ENCODE measurements around the gene SLC2A11.
"Not testable (repeated sequence)": the region's sequence is repeated elsewhere in the genome, so short reads cannot be mapped to it uniquely, and the experiment has no call there.

Gene SLC2A11

DNA sequence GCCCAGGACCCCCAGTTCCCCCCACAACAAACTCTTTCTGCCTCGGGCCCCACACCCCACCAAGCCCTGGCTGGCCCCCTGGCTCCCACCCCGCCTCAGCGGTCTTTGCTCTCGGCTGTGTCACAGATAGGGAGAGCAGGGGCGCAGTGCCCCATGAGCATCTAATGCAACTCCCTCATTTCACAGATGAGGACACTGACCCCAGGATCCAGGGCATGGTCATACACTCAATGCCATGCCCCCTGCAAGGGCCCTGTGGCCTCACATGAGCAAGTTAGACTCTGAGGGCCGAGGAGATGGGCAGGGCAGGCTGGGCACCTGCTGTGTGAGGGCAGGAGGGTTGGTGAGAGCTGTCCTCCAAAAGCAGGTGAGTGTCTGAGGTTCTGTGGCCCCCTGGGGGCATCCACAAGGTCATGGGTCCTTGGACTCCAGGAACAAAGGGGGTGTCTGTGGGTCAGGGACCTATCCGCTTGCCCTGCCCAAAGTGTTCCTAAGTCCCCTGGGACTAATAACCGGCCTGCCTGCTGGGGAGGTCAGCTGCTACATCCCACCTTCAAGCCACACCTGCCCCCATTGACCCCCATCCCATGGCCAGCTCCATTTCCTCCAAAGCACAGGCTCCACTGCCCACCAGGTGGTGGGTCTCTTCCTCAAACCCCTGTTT, 39.0 kb downstream of the SLC2A11 start:
- Histone ChIP-seq H3K4me1 (ENCODE audit: control insufficient read depth, insufficient read depth, low read length) (peaks cover 7% of the 10 kb centered on the region), H3K27ac (ENCODE audit: insufficient read depth, low read depth, low read length, poor library complexity, severe bottlenecking) (no peak overlapping the region)
- 84 to 91% methylated on average over 8 of the region's 8 CpGs for WGBS, 2 experiments

DNA sequence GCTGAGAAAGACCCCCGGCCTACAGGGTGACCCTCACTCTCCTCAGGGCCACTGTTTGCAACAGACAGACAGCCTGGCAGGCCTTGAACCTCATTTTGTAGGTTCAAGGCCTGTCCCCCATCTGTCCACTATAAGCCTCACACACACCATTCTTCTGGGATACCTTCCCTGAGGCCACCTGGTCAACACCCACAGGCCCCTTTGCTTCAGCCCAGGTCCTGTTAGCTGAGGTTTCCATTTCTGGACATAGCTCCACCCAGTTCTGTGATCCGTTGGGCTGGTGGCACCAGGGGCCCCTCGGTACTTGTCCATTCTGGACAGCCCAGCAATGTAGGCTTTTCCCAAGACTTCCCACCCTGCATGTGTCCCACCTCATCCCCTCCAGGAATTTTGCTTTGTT, 39.6 kb downstream of the SLC2A11 start:
- peaks cover 7% of the 10 kb centered on the region for H3K4me1 ChIP-seq (ENCODE audit: control insufficient read depth, insufficient read depth, low read length)
- H3K36me3 ChIP-seq (ENCODE audit: control insufficient read depth, insufficient read depth, low read length) = peaks cover 17% of the 10 kb centered on the region
- H3K27me3 ChIP-seq (ENCODE audit: control insufficient read depth, insufficient read depth, low read length, poor library complexity, severe bottlenecking) = no peaks in the 10 kb centered on the region
- 94 to 96% methylated on average over 3 of the region's 3 CpGs for WGBS, 2 experiments
- H3K27ac ChIP-seq (ENCODE audit: insufficient read depth, low read depth, low read length, poor library complexity, severe bottlenecking) = no peak overlapping the region
- H3K9me3 ChIP-seq (ENCODE audit: control insufficient read depth, low read length) = no peaks in the 10 kb centered on the region
- H3K4me3 ChIP-seq (ENCODE audit: insufficient read depth, low read depth, low read length) = no peak overlapping the region

More for the DNA sequence above, 39.0 kb downstream of the SLC2A11 start:
- no peaks in the 10 kb centered on the region for H3K27me3 ChIP-seq (ENCODE audit: control insufficient read depth, insufficient read depth, low read length, poor library complexity, severe bottlenecking)
- H3K36me3 ChIP-seq (ENCODE audit: control insufficient read depth, insufficient read depth, low read length) = peaks cover 17% of the 10 kb centered on the region
- no peak overlapping the region for H3K4me3 ChIP-seq (ENCODE audit: insufficient read depth, low read depth, low read length)
- no peaks in the 10 kb centered on the region for H3K9me3 ChIP-seq (ENCODE audit: control insufficient read depth, low read length)

DNA sequence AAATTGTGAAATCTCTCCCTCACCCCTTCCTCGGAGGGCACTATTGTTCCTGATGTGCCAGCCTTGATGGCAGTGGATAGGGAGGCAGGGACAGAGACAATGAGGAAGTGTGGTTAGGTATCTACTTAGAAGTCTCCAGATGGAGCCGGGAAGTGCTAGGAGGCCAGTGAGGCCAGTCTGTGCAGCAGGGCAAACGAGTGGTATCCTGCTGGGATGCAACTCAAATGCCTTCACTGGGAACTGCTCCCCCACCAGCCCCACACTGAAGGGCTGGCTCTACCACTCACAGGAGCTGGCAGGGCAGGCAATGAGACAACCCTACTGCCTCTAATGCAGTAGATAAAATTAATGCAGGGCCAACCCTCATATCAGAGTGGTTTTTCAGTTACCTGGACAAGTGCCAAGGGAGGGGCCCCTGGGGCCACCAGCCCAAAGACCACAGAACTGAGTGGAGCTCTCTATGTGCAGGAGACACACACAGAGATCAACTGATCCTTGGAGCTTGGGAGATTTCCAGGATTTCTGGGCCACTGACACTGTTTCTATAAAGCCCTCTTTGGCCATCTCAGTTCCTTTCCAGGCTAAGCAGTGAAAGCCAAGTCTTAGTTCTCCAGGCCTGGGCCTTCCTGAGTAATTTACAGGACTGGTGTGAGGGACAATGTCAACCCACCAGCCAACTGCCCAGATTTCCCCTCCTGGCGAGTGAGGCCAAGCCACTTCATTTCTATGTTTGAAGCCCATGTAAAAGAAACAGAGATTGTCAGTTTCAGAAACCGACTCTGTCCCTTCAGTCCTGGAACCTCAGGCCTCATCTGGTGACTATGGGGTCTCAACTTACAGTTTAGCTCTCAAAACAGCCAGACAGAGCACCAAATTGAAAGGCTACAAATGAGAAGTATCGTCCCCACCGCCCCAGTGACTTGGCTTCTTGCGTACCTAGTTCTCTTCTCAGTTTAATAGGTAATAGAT, 40.6 kb downstream of the SLC2A11 start:
- no peaks in the 10 kb centered on the region for H3K27me3 ChIP-seq (ENCODE audit: control insufficient read depth, insufficient read depth, low read length, poor library complexity, severe bottlenecking)
- H3K4me3 ChIP-seq (ENCODE audit: insufficient read depth, low read depth, low read length) = no peak overlapping the region
- no peaks in the 10 kb centered on the region for H3K9me3 ChIP-seq (ENCODE audit: control insufficient read depth, low read length)
- WGBS, 2 experiments = 72% methylated on average over 8 of the region's 8 CpGs
- H3K27ac ChIP-seq (ENCODE audit: insufficient read depth, low read depth, low read length, poor library complexity, severe bottlenecking) = no peak overlapping the region
- peaks cover 17% of the 10 kb centered on the region for H3K36me3 ChIP-seq (ENCODE audit: control insufficient read depth, insufficient read depth, low read length)
- peaks cover 7% of the 10 kb centered on the region for H3K4me1 ChIP-seq (ENCODE audit: control insufficient read depth, insufficient read depth, low read length)

DNA sequence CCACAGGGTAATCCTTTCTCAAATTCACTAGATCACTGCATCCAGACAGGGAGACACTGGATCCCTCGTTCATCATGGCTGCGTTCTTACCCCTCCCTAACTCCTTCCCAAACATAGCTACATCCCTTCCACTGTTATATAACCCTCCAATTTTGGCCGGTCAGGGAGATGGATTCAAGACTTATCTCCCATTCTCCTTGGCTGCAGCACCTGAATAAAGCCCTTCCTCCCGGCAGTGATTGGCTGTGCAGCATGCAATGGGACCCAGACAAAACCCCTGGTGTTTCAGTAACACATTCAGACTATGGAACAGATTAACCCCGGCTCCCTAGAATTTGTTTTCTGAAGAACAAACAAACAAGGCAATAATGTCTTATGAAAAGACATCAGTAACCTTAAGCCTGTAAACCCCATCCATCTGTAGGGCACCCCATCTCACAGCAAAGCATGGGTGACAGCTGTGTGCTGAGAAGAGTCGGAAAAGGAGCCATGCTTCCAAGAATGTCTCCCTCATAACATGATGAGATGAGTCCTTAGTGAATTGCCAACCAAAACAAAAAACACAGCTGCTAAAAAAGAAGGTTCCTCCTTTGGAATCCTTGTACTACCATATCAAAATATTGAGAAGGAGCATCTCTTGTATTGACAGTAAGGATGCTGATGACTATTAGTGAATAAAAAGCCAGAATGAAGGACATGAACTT, 41.5 kb downstream of the SLC2A11 start:
- 91% methylated on average over 6 of the region's 6 CpGs for WGBS, 2 experiments
- peaks cover 17% of the 10 kb centered on the region for H3K36me3 ChIP-seq (ENCODE audit: control insufficient read depth, insufficient read depth, low read length)
- no peak overlapping the region for H3K4me3 ChIP-seq (ENCODE audit: insufficient read depth, low read depth, low read length)

GRCh38 chr22:23900227-23900626, 42.6 kb downstream of the SLC2A11 start:
- not testable (repeated sequence) for H3K27ac ChIP-seq (ENCODE audit: insufficient read depth, low read depth, low read length, poor library complexity, severe bottlenecking); H3K9me3 ChIP-seq (ENCODE audit: control insufficient read depth, low read length); H3K4me1 ChIP-seq (ENCODE audit: control insufficient read depth, insufficient read depth, low read length); H3K27me3 ChIP-seq (ENCODE audit: control insufficient read depth, insufficient read depth, low read length, poor library complexity, severe bottlenecking); H3K4me3 ChIP-seq (ENCODE audit: insufficient read depth, low read depth, low read length)
- H3K36me3 ChIP-seq (ENCODE audit: control insufficient read depth, insufficient read depth, low read length) = peaks cover 17% of the 10 kb centered on the region
- WGBS, 2 experiments = 91 to 94% methylated on average over 3 of the region's 4 CpGs

More for the DNA sequence above, 41.5 kb downstream of the SLC2A11 start:
- H3K27ac ChIP-seq (ENCODE audit: insufficient read depth, low read depth, low read length, poor library complexity, severe bottlenecking) = no peak overlapping the region
- no peaks in the 10 kb centered on the region for H3K9me3 ChIP-seq (ENCODE audit: control insufficient read depth, low read length)
- H3K27me3 ChIP-seq (ENCODE audit: control insufficient read depth, insufficient read depth, low read length, poor library complexity, severe bottlenecking) = no peaks in the 10 kb centered on the region
- H3K4me1 ChIP-seq (ENCODE audit: control insufficient read depth, insufficient read depth, low read length) = peaks cover 7% of the 10 kb centered on the region

DNA sequence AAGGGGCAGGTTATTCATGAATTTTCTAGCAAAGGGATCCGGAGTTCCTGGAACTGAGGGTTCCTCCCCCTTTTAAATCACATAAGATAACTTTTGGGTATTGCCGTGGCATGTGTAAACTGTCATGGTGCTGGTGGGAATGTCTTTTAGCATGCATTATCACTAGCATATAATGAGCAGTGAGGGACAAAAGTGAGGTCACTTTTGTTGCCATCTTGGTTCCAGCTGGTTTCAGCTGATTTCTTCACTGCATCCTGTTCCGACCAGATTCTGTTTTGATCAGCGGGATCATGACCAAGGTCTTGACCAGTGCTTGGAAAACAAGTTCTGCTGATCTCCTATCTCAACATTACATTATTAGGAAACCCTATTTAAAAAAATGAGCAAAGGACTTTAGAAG, 43.9 kb downstream of the SLC2A11 start:
- Histone ChIP-seq H3K27me3 (ENCODE audit: control insufficient read depth, insufficient read depth, low read length, poor library complexity, severe bottlenecking) (no peaks in the 10 kb centered on the region), H3K27ac (ENCODE audit: insufficient read depth, low read depth, low read length, poor library complexity, severe bottlenecking) (no peak overlapping the region), H3K4me1 (ENCODE audit: control insufficient read depth, insufficient read depth, low read length) (peaks cover 1% of the 10 kb centered on the region), H3K36me3 (ENCODE audit: control insufficient read depth, insufficient read depth, low read length) (peaks cover 9% of the 10 kb centered on the region), H3K9me3 (ENCODE audit: control insufficient read depth, low read length) (no peaks in the 10 kb centered on the region), H3K4me3 (ENCODE audit: insufficient read depth, low read depth, low read length) (no peak overlapping the region)
- 92 to 97% methylated on average over 4 of the region's 4 CpGs for WGBS, 2 experiments

GRCh38 chr22:23903328-23903971, 45.8 kb downstream of the SLC2A11 start:
- 94% methylated on average over 8 of the region's 8 CpGs for WGBS, 2 experiments
- no peaks in the 10 kb centered on the region for H3K27me3 ChIP-seq (ENCODE audit: control insufficient read depth, insufficient read depth, low read length, poor library complexity, severe bottlenecking)
- no peaks in the 10 kb centered on the region for H3K9me3 ChIP-seq (ENCODE audit: control insufficient read depth, low read length)
- H3K4me3 ChIP-seq (ENCODE audit: insufficient read depth, low read depth, low read length) = no peak overlapping the region
- no peaks in the 10 kb centered on the region for H3K4me1 ChIP-seq (ENCODE audit: control insufficient read depth, insufficient read depth, low read length)
- H3K36me3 ChIP-seq (ENCODE audit: control insufficient read depth, insufficient read depth, low read length) = no peaks in the 10 kb centered on the region
- no peak overlapping the region for H3K27ac ChIP-seq (ENCODE audit: insufficient read depth, low read depth, low read length, poor library complexity, severe bottlenecking)

- WGBS, 2 experiments = 89 to 93% methylated on average over 5 of the region's 5 CpGs
- Histone ChIP-seq H3K27ac (ENCODE audit: insufficient read depth, low read depth, low read length, poor library complexity, severe bottlenecking) (no peak overlapping the region), H3K4me1 (ENCODE audit: control insufficient read depth, insufficient read depth, low read length) (no peaks in the 10 kb centered on the region)
Measured at GRCh38 chr22:23904573-23905254, 47.0 kb downstream of the SLC2A11 start.

DNA sequence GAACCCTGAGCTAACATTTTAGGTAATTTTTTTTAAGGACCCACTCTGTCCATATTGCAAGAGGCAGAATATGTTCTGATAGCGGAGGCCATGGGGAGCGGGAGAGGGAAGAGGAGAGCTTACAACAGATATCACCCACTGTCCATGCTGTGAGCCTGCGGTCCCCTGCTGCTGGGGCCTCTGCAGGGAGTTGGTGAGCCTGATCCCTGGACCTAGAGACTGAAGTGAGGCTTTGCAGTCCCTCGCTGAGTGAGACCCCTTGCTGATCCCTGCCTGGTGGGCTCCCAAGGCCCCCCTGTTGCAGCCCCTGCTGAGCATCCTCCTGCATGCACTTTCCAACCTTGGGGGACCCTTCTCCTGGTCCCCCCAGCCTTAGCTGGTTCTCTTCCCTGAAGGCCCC, 49.0 kb downstream of the SLC2A11 start:
- Histone ChIP-seq H3K9me3 (ENCODE audit: control insufficient read depth, low read length) (no peaks in the 10 kb centered on the region), H3K4me3 (ENCODE audit: insufficient read depth, low read depth, low read length) (no peak overlapping the region), H3K36me3 (ENCODE audit: control insufficient read depth, insufficient read depth, low read length) (no peaks in the 10 kb centered on the region), H3K4me1 (ENCODE audit: control insufficient read depth, insufficient read depth, low read length) (no peaks in the 10 kb centered on the region), H3K27ac (ENCODE audit: insufficient read depth, low read depth, low read length, poor library complexity, severe bottlenecking) (no peak overlapping the region), H3K27me3 (ENCODE audit: control insufficient read depth, insufficient read depth, low read length, poor library complexity, severe bottlenecking) (no peaks in the 10 kb centered on the region)
- 96% methylated on average over 4 of the region's 4 CpGs for WGBS, 2 experiments

More at GRCh38 chr22:23904573-23905254, 47.0 kb downstream of the SLC2A11 start:
- no peaks in the 10 kb centered on the region for H3K27me3 ChIP-seq (ENCODE audit: control insufficient read depth, insufficient read depth, low read length, poor library complexity, severe bottlenecking)
- H3K9me3 ChIP-seq (ENCODE audit: control insufficient read depth, low read length) = no peaks in the 10 kb centered on the region
- H3K36me3 ChIP-seq (ENCODE audit: control insufficient read depth, insufficient read depth, low read length) = no peaks in the 10 kb centered on the region
- no peak overlapping the region for H3K4me3 ChIP-seq (ENCODE audit: insufficient read depth, low read depth, low read length)
